Nephron (organoid): ENCODE data around the gene AKIP1.
A peak's percentile ranks its signal among the peaks of the same experiment; 100 is the strongest.

ENCODE experiments used
- H3K27ac Mint-ChIP-seq, 3 experiments: 2 replicates each; pipeline ENCODE4 v1.8.0; 2020; ENCODE audit warnings: mixed read lengths in 3 of 3, mild to moderate bottlenecking in 2 of 3, moderate library complexity in 1 of 3
- H3K27me3 Mint-ChIP-seq: 2 replicates; pipeline ENCODE4 v1.8.0; 2021; ENCODE audit warnings: low read depth, mild to moderate bottlenecking, moderate library complexity, mixed read lengths
- H3K36me3 Mint-ChIP-seq: 2 replicates; pipeline ENCODE4 v1.8.0; 2020; ENCODE audit warnings: low read depth, mixed read lengths
- H3K4me1 Mint-ChIP-seq: 2 replicates; pipeline ENCODE4 v1.8.0; 2020; ENCODE audit warnings: mixed read lengths
- H3K4me3 Mint-ChIP-seq, 3 experiments: 2 replicates each; pipeline ENCODE4 v1.8.0; 2020; ENCODE audit warnings: mild to moderate bottlenecking in 3 of 3, mixed read lengths in 3 of 3, moderate library complexity in 2 of 3
- H3K9me3 Mint-ChIP-seq: 2 replicates; pipeline ENCODE4 v1.8.0; 2020; ENCODE audit warnings: mixed read lengths
- TF ChIP-seq, protein P1 (sequence below), 3 experiments: fragments of 200-600 bp; sonication (generic); IDR thresholded peaks; one replicate each; pipeline ENCODE4 v1.5.0; 2021; ENCODE audit warnings: antibody characterized with exemption in 3 of 3; ENCODE audit not compliant: unreplicated experiment in 3 of 3

AKIP1 gene

DNA sequence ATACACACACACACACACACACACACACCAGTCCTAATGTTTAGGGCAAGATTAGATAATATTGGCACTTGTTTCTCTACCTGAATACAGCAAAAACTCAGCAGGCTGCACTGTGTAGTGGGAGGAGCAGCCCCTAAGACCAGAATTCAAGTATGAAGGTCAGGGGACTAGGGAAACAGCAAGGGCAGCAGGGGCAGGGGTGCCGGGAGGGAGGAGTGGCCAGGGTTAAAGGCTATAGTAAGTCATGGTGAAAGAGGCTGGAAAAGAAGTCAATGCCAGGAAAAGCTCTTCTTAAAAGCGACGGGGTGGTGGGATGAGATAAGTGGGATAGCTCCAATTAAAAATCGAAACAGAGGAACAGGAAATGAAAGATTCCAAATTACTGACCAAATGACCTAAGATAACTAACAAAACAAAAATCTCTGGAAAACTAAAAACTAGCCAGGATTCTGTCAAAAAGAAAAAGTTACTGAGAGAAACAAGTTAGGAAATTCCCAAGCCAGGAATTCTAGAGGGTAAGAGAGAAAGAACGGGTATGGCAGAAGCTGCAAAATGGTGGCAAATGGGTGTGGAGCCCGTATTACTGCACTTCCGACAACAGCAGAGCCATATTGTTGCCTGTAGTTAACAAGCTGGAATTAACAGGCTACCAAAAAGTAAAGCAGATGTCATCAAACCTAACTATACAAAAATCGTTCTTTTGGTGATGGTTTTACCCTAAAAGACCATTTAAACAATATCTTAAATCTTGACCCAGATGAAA is 30.5 kb downstream of the AKIP1 start:
- peaks cover 4% of the 10 kb centered on the region for H3K27me3 Mint-ChIP-seq
- no peaks in the 10 kb centered on the region for H3K36me3 Mint-ChIP-seq
- H3K9me3 Mint-ChIP-seq: no peaks in the 10 kb centered on the region
- no peak overlapping the region for H3K4me3 Mint-ChIP-seq
- peaks cover 10% of the 10 kb centered on the region for H3K4me1 Mint-ChIP-seq
- TF ChIP-seq, protein P1, sequence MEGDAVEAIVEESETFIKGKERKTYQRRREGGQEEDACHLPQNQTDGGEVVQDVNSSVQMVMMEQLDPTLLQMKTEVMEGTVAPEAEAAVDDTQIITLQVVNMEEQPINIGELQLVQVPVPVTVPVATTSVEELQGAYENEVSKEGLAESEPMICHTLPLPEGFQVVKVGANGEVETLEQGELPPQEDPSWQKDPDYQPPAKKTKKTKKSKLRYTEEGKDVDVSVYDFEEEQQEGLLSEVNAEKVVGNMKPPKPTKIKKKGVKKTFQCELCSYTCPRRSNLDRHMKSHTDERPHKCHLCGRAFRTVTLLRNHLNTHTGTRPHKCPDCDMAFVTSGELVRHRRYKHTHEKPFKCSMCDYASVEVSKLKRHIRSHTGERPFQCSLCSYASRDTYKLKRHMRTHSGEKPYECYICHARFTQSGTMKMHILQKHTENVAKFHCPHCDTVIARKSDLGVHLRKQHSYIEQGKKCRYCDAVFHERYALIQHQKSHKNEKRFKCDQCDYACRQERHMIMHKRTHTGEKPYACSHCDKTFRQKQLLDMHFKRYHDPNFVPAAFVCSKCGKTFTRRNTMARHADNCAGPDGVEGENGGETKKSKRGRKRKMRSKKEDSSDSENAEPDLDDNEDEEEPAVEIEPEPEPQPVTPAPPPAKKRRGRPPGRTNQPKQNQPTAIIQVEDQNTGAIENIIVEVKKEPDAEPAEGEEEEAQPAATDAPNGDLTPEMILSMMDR (IDR thresholded peaks at IDR 0.05; ENCODE audit: unreplicated experiment in 3 of 3): no peak
- H3K27ac Mint-ChIP-seq: peak overlapping the region in 1 of 3 experiments; percentile 44

DNA sequence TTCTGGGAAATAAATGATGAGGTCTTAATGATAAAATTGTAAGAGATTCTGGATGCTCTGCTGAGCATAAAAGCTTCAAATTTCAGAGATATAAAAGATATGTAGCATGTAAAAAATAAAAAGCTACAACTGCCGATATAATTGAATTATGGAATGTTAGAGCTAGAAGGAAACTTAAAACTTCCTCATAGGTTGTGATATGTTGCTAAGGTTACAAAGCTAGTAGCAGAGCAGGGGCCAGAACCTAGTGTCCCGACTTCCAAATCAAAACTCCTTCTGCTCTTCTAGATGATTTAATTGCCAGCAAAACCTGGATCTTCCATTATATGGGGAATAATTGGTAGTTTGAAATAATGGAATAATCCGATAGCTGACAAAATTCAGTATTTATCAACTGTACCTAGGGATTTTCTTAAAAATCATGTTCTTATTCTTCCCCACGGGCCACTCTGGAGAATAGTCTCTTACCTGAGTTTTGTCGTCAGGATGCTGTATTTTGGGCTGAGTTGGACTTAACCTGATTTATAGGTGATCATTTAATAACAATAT is 31.6 kb downstream of the AKIP1 start, which contains the start of gene ASCL3:
ASCL3 (minus strand) TSS at position 499 of the 549 bp plus-strand sequence. CDS start 4,855 bp downstream, outside the sequence.
- Mint-ChIP-seq H3K4me1 (peaks cover 10% of the 10 kb centered on the region), H3K27me3 (peaks cover 4% of the 10 kb centered on the region), H3K27ac (peak within 1 kb of the TSS in 1 of 3 experiments; percentile 44), H3K9me3 (no peaks in the 10 kb centered on the region), H3K4me3 (no peak within 1 kb of the TSS), H3K36me3 (peaks cover 8% of the 10 kb centered on the region)
- TF ChIP-seq, protein P1 (IDR thresholded peaks at IDR 0.05; ENCODE audit: unreplicated experiment in 3 of 3): no peak

DNA sequence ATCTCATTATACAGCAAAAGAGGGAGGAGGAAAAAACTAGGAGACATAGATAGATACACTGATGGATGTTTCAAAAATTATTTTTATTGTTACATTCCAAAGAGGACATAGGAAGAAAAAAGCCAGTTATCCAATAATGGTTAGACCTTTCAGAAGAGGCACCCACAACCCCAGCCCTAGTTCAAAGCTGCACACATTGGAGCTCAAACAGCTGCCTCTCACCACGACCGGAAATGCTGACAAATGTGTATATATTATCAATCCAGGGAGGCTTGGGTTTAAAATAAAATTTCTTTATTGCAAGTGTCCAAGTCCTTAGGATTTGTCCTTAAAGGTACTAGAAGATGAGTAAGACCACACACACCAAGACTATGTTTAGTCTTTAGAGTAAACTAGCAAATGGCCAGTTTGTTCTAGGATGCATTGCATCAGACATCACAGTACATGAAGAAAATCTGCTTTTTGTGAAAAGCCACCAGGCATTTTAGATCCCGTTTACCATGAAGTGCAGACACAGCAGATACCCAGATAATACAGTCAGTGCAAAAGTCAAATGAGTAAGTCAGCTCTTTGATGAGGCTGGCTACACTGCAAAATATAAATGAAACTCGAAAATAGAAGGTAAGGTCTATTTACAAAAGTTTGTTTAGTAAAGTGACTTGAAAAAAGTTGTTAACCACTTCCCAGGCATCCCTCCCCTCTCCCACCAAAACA is 36.4 kb downstream of the AKIP1 start:
- TF ChIP-seq, protein P1 (IDR thresholded peaks at IDR 0.05; ENCODE audit: unreplicated experiment in 3 of 3): no peak
- H3K9me3 Mint-ChIP-seq: no peaks in the 10 kb centered on the region
- H3K27ac Mint-ChIP-seq: no peak overlapping the region
- H3K4me1 Mint-ChIP-seq: no peaks in the 10 kb centered on the region
- H3K4me3 Mint-ChIP-seq: no peak overlapping the region
- H3K36me3 Mint-ChIP-seq: peaks cover 25% of the 10 kb centered on the region
- no peaks in the 10 kb centered on the region for H3K27me3 Mint-ChIP-seq

DNA sequence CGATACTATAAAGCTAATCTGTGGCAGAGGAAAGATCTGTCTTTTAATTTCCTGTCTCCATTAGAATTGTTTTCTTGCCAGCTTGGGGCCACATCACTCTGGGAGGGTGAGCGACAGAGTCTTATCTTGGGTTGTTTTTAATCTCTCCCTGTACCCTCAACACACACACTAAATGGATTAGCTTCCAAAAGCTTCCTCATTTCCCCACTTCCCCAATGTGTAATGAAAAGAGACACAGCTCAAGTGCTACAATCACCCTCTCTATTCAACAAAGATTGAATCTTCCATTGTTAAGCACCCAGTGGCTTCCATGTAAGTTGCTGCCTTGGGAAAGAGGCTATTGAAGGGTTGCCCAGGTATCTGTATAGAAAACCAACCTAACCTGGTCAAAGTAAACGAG is 37.9 kb downstream of the AKIP1 start:
- H3K4me1 Mint-ChIP-seq: no peaks in the 10 kb centered on the region
- TF ChIP-seq, protein P1 (IDR thresholded peaks at IDR 0.05; ENCODE audit: unreplicated experiment in 3 of 3): no peak
- peaks cover 35% of the 10 kb centered on the region for H3K36me3 Mint-ChIP-seq
- H3K27me3 Mint-ChIP-seq: no peaks in the 10 kb centered on the region
- no peak overlapping the region for H3K27ac Mint-ChIP-seq
- H3K4me3 Mint-ChIP-seq: no peak overlapping the region
- no peaks in the 10 kb centered on the region for H3K9me3 Mint-ChIP-seq

DNA sequence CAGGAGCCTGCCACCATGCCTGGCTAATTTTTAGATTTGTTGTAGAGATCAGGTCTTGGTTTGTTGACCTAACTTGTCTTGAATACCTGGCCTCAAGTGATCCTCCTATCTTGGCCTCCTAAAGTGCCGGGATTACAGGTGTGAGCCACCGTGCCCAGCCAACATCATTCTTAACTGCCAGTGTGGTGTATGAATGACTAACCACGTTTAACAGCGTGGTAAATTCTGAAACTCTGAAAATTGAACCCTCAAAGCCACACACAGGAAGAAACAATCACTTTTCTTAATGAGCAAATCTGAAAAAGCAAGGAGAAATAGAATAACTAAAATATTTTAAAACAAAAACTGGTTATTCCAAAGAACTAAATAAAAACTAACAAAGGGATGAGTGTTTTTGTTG is 45.9 kb downstream of the AKIP1 start:
- TF ChIP-seq, protein P1 (IDR thresholded peaks at IDR 0.05; ENCODE audit: unreplicated experiment in 3 of 3): no peak
- H3K4me1 Mint-ChIP-seq: peaks cover 9% of the 10 kb centered on the region
- H3K9me3 Mint-ChIP-seq: no peaks in the 10 kb centered on the region
- no peak overlapping the region for H3K27ac Mint-ChIP-seq
- H3K27me3 Mint-ChIP-seq: no peaks in the 10 kb centered on the region
- H3K4me3 Mint-ChIP-seq: no peak overlapping the region
- peaks cover 26% of the 10 kb centered on the region for H3K36me3 Mint-ChIP-seq
